Mesodermal cell (in vitro differentiated cells): ENCODE data around the gene TAPBPL.

Source experiments
- H3K27ac ChIP-seq: 2 replicates; pipeline ENCODE4 v1.7.0; 2013; ENCODE audit warnings: mild to moderate bottlenecking, low read depth, low read length, moderate library complexity; ENCODE audit not compliant: severe bottlenecking
- H3K36me3 ChIP-seq: 2 replicates; pipeline ENCODE4 v1.7.1; 2013; ENCODE audit warnings: mild to moderate bottlenecking, low read length, moderate library complexity; ENCODE audit not compliant: control insufficient read depth, insufficient read depth
- H3K4me1 ChIP-seq: one replicate; pipeline ENCODE4 v1.7.1; 2013; ENCODE audit warnings: mild to moderate bottlenecking, low read length; ENCODE audit not compliant: insufficient read depth, control insufficient read depth, poor library complexity, severe bottlenecking
- H3K4me3 ChIP-seq: 2 replicates; pipeline ENCODE4 v1.7.0; 2013; ENCODE audit warnings: low read length, control low read depth, mild to moderate bottlenecking; ENCODE audit not compliant: insufficient read depth, poor library complexity, severe bottlenecking; ENCODE audit errors: extremely low read depth
- H3K9me3 ChIP-seq: 2 replicates; pipeline ENCODE4 v1.7.1; 2013; ENCODE audit warnings: mild to moderate bottlenecking, low read length, moderate library complexity; ENCODE audit not compliant: control insufficient read depth
- WGBS, 2 experiments: methylation state at CpG; one replicate each; pipeline ENCODE4 v1.1.5; 2013; ENCODE audit warnings: missing lambda C conversion rate in 2 of 2; ENCODE audit not compliant: insufficient coverage in 2 of 2; 5-methylcytosine and 5-hydroxymethylcytosine counted together

Gene TAPBPL

GRCh38 chr12:6438345-6438744 is 13.5 kb upstream of the TAPBPL start:
- WGBS, 2 experiments, result 95 to 98% methylated on average over 7 to 11 of the region's 12 CpGs
- Histone ChIP-seq H3K4me3 (no peak overlapping the region), H3K27ac (no peak overlapping the region), H3K4me1 (no peaks in the 10 kb centered on the region), H3K9me3 (no peaks in the 10 kb centered on the region), H3K36me3 (no peaks in the 10 kb centered on the region)

GRCh38 chr12:6440391-6440790 is 11.5 kb upstream of the TAPBPL start:
- no peaks in the 10 kb centered on the region for H3K4me1 ChIP-seq
- no peak overlapping the region for H3K27ac ChIP-seq
- no peaks in the 10 kb centered on the region for H3K9me3 ChIP-seq
- H3K36me3 ChIP-seq, result no peaks in the 10 kb centered on the region
- no peak overlapping the region for H3K4me3 ChIP-seq
- no CpG with 5 or more reads among the region's 1 CpG for WGBS, 2 experiments

DNA sequence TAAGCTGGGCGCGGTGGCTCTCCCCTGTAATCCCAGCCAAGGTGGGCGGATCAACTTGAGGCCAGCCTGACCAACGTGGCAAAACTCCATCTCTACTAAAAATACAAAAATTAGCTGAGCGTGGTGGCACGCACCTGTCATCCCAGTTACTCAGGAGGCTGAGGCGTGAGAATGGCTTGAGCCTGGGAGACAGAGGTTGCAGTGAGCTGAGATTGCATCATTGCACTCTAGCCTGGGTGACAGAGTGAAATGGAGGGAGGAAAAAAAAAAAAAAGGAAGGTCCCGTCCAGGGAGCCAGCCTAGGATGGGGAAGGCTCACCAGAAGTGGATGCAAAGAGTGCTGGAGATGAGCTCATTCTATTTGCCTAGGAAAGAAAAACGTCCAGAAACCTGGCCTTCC is 9.0 kb upstream of the TAPBPL start:
- Histone ChIP-seq H3K4me3 (no peak overlapping the region), H3K27ac (no peak overlapping the region), H3K9me3 (no peaks in the 10 kb centered on the region), H3K36me3 (no peaks in the 10 kb centered on the region), H3K4me1 (no peaks in the 10 kb centered on the region)
- 84 to 91% methylated on average over 5 to 9 of the region's 9 CpGs for WGBS, 2 experiments

DNA sequence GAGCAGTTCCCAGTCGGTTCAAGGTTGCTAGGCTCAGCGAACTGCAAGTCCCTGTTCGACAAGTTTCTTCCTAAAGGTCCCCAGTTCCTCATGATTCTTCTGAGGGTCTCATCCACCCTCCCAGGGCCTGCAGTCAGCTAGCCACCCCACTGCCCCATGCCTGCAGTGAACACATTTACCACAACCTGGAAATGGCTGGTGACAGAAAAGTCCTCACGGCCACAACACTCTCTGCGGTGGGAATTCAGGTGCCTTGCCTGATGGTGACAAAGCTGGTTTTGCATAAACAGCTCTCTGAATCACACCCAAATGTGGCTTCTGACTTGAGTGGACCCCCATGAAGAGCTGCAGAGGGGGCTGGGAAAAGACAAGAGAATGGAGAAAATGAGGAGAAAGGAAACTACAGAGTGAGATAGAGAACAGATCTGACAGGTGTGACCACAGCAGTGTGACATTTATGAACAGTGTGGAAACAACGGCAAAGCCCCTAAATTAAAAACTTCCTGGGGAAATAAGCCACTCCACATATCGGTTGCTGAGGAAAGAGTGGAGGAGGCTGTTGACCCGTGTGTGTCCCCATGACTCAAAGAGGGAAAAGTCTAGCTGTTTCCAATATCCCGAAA is 8.4 kb upstream of the TAPBPL start:
- H3K36me3 ChIP-seq, result no peaks in the 10 kb centered on the region
- no peak overlapping the region for H3K4me3 ChIP-seq
- no peaks in the 10 kb centered on the region for H3K9me3 ChIP-seq
- 77 to 83% methylated on average over 5 to 8 of the region's 9 CpGs for WGBS, 2 experiments
- H3K4me1 ChIP-seq, result no peaks in the 10 kb centered on the region
- H3K27ac ChIP-seq, result no peak overlapping the region

GRCh38 chr12:6444031-6444430 is 7.8 kb upstream of the TAPBPL start:
- no peaks in the 10 kb centered on the region for H3K36me3 ChIP-seq
- no peaks in the 10 kb centered on the region for H3K4me1 ChIP-seq
- H3K27ac ChIP-seq, result no peak overlapping the region
- no peak overlapping the region for H3K4me3 ChIP-seq
- H3K9me3 ChIP-seq, result no peaks in the 10 kb centered on the region
- WGBS, 2 experiments, result 75 to 83% methylated on average over 2 to 3 of the region's 4 CpGs

GRCh38 chr12:6444704-6445688 is 6.8 kb upstream of the TAPBPL start, which contains the start of gene CD27:
TSS of gene CD27 (plus strand) at chr12:6444955. CDS start at chr12:6445096, 141 bp downstream.
- Histone ChIP-seq H3K36me3 (no peaks in the 10 kb centered on the region), H3K4me3 (no peak within 1 kb of the TSS), H3K4me1 (no peaks in the 10 kb centered on the region), H3K27ac (no peak within 1 kb of the TSS), H3K9me3 (no peaks in the 10 kb centered on the region)
- WGBS, 2 experiments, result 80 to 94% methylated on average over 11 to 13 of the region's 16 CpGs

DNA sequence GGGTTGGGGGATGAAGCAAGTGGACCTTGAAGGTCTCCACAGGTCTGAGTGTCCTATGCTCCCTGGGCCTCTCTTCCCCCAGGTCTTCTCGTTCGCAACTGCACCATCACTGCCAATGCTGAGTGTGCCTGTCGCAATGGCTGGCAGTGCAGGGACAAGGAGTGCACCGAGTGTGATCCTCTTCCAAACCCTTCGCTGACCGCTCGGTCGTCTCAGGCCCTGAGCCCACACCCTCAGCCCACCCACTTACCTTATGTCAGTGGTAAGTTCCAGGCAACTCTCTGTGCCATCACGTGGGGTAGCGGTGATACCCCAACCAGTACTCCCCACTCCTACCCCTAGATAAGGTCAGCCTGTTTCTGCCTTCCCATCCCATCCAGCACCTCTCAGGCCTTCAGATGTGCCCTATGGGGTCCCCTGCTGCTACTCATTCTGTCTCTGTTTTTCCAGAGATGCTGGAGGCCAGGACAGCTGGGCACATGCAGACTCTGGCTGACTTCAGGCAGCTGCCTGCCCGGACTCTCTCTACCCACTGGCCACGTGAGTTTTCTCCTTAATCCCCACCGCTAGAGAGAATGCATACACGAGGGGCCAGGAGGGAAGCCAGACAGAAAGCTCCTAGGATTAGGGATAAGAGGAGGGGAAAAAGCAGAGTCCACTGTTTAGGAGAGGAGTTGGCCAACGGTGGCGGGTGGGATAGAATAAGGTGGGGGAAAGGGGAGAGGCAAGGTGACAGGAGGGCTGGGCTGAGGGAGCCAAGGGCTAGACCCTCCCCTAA is 1.6 kb upstream of the TAPBPL start:
- Histone ChIP-seq H3K4me1 (peaks cover 17% of the 10 kb centered on the region), H3K4me3 (no peak overlapping the region), H3K27ac (no peak overlapping the region), H3K36me3 (no peaks in the 10 kb centered on the region), H3K9me3 (no peaks in the 10 kb centered on the region)
- WGBS, 2 experiments, result 87 to 89% methylated on average over 12 of the region's 16 CpGs

DNA sequence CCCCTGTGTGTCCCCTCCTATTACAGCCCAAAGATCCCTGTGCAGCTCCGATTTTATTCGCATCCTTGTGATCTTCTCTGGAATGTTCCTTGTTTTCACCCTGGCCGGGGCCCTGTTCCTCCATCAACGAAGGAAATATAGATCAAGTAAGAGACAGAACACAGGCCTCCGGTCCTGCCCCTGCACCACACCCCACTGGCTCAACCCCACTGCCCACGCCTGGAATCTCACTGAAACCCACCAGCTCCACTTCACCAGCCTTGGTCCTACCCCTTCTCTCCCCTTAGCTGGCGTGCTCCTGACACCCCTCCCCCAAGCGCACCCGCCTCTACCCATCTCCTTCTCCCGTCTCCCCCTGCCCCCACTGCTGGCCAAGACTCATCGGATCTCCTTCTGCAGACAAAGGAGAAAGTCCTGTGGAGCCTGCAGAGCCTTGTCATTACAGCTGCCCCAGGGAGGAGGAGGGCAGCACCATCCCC is 934 bp upstream of the TAPBPL start:
- peak overlapping the region; percentile 31 for H3K4me3 ChIP-seq
- H3K9me3 ChIP-seq, result no peaks in the 10 kb centered on the region
- 44 to 56% methylated on average over 7 to 10 of the region's 11 CpGs for WGBS, 2 experiments
- peaks cover 17% of the 10 kb centered on the region for H3K4me1 ChIP-seq
- H3K27ac ChIP-seq, result peak overlapping the region; percentile 83
- no peaks in the 10 kb centered on the region for H3K36me3 ChIP-seq

DNA sequence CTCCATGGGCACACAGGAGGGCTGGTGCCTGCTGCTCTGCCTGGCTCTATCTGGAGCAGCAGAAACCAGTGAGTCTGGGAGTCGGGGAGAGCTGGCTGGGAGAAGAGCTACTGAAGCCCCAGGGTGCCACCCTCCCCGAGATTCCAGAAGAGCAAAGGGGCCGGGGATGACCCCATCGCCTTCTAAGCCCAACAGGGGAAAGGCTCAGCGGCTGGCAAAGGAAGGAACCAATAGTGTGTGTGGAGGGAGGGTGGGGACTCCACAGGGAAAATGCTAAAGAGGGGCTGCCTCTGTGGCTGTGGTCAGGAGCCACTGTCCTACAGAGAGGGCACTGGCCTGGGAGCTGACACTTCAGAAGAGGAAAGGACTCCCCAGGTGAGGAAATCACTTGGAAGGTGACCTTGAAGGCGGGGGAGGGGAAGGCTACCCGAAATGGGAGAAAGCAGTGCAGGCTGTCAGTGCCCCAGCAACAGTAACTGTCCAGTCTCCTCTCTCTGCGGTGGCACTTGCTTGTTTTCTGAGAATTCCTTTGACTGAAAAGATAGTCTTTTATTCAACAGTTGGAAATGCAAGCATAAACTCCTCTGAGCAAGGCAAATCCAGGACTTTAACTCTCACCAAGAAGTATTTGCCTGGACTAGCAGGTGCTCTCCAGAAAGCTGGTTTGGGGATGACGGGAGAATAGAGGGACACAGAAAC is 552 bp downstream of the TAPBPL start:
- no peaks in the 10 kb centered on the region for H3K36me3 ChIP-seq

More for the DNA sequence above, 552 bp downstream of the TAPBPL start:
- Histone ChIP-seq H3K4me1 (peaks cover 17% of the 10 kb centered on the region), H3K27ac (peak overlapping the region; percentile 83), H3K9me3 (no peaks in the 10 kb centered on the region), H3K4me3 (no peak overlapping the region)
- WGBS, 2 experiments, result 57 to 61% methylated on average over 5 to 7 of the region's 9 CpGs
